CD8-positive, alpha-beta memory T cell (primary cell): ENCODE results near the gene SHLD2. TPM values are rescaled to one million over a fixed set of nuclear protein-coding genes. Genes with fewer than 3 reads are reported as not detected.
"Not testable (repeated sequence)": the region's sequence is repeated elsewhere in the genome, so short reads cannot be mapped to it uniquely, and the experiment has no call there.

Source experiments
- CTCF ChIA-PET: fragments of 350-600 bp; sonication (Branson Sonifier 250); formaldehyde crosslinking; loops from one replicate; lab custom pipeline; 2021; ENCODE audit warnings: antibody characterized with exemption; lab: Charles Lee
- POLR2A ChIA-PET: fragments of 350-600 bp; sonication (Branson Sonifier 250); formaldehyde crosslinking; loops from one replicate; lab custom pipeline; 2021; ENCODE audit warnings: antibody characterized with exemption; lab: Charles Lee
- DNase-seq, 5 donors: peaks; one replicate each; pipeline versions ENCODE4 v3.0.0 to v3.0.0-alpha.2; 2020 to 2022; ENCODE audit warnings: mixed read lengths in 1 of 5
- H3K27ac ChIP-seq: one replicate; pipeline ENCODE4 v1.7.0; 2013; ENCODE audit warnings: low read depth, mild to moderate bottlenecking, low read length, moderate library complexity
- H3K27me3 ChIP-seq: 2 replicates; pipeline ENCODE4 v1.7.0; 2013; ENCODE audit warnings: low read length, mild to moderate bottlenecking; ENCODE audit not compliant: insufficient read depth, poor library complexity, severe bottlenecking
- H3K36me3 ChIP-seq: 2 replicates; pipeline ENCODE4 v1.7.0; 2013; ENCODE audit warnings: mild to moderate bottlenecking, low read length, moderate library complexity; ENCODE audit not compliant: insufficient read depth
- H3K4me1 ChIP-seq: 2 replicates; pipeline ENCODE4 v1.7.0; 2013; ENCODE audit warnings: mild to moderate bottlenecking, low read length, moderate library complexity; ENCODE audit not compliant: insufficient read depth
- H3K4me3 ChIP-seq: 2 replicates; pipeline ENCODE4 v1.7.0; 2013; ENCODE audit warnings: mild to moderate bottlenecking, low read length
- H3K9me3 ChIP-seq: 2 replicates; pipeline ENCODE4 v1.7.0; 2013; ENCODE audit warnings: mild to moderate bottlenecking, low read length
- H3K27ac Mint-ChIP-seq, 8 donors: one replicate each; pipeline ENCODE4 v1.8.0; 2020 to 2021; ENCODE audit warnings: mixed read lengths in 8 of 8, mild to moderate bottlenecking in 6 of 8, inconsistent platforms in 3 of 8, moderate library complexity in 3 of 8
- H3K27me3 Mint-ChIP-seq, 2 donors: one replicate each; pipeline ENCODE4 v1.8.0; 2020 to 2021; ENCODE audit warnings: mixed read lengths in 2 of 2, mild to moderate bottlenecking in 1 of 2, moderate library complexity in 1 of 2
- H3K36me3 Mint-ChIP-seq, 3 donors: one replicate each; pipeline ENCODE4 v1.8.0; 2020 to 2021; ENCODE audit warnings: mixed read lengths in 3 of 3, inconsistent platforms in 1 of 3, mild to moderate bottlenecking in 1 of 3
- H3K4me1 Mint-ChIP-seq, 3 donors: one replicate each; pipeline ENCODE4 v1.8.0; 2020 to 2021; ENCODE audit warnings: mixed read lengths in 3 of 3, inconsistent platforms in 1 of 3, mild to moderate bottlenecking in 1 of 3
- H3K4me3 Mint-ChIP-seq, 7 donors: one replicate each; pipeline ENCODE4 v1.8.0; 2020 to 2021; ENCODE audit warnings: mixed read lengths in 7 of 7, mild to moderate bottlenecking in 6 of 7, moderate library complexity in 4 of 7, inconsistent platforms in 2 of 7
- H3K9me3 Mint-ChIP-seq, 5 donors: one replicate each; pipeline ENCODE4 v1.8.0; 2020 to 2022; ENCODE audit warnings: mixed read lengths in 5 of 5, mild to moderate bottlenecking in 3 of 5, moderate library complexity in 2 of 5, inconsistent platforms in 1 of 5
- polyA plus RNA-seq: library from polyadenylated mRNA; unstranded; fragments of 300-500 nt; fragmentation: Illumina TruSeq; gene quantifications from one replicate; pipeline ENCODE4 v1.2.3, GENCODE V29; 2021
- total RNA-seq, 2 experiments: library from RNA; stranded (reverse); gene quantifications; one replicate each; pipeline ENCODE4 v1.2.3, GENCODE V29; 2021

The SHLD2 gene
- total and polyA plus RNA-seq, 3 experiments from 2014 or later, result 24.9 to 44.2 (median 42.9) TPM

GRCh38 chr10:87184421-87184820 lies 89.4 kb downstream of the SHLD2 start:
- DNase-seq, H3K27ac Mint-ChIP-seq, H3K27me3 Mint-ChIP-seq, CTCF ChIA-PET, H3K27me3 ChIP-seq, H3K4me3 ChIP-seq, H3K36me3 ChIP-seq, POLR2A ChIA-PET, H3K9me3 Mint-ChIP-seq, H3K4me1 Mint-ChIP-seq, H3K4me3 Mint-ChIP-seq, H3K4me1 ChIP-seq, H3K27ac ChIP-seq, H3K9me3 ChIP-seq: not testable (repeated sequence)
- H3K36me3 Mint-ChIP-seq, result peaks cover 22 to 64% (median 34%) of the 10 kb centered on the region in 3 donors

- H3K9me3 ChIP-seq, DNase-seq, POLR2A ChIA-PET, H3K9me3 Mint-ChIP-seq, H3K27me3 Mint-ChIP-seq, H3K4me3 ChIP-seq, H3K27me3 ChIP-seq, H3K27ac Mint-ChIP-seq, H3K4me1 ChIP-seq, H3K4me3 Mint-ChIP-seq, CTCF ChIA-PET, H3K4me1 Mint-ChIP-seq, H3K27ac ChIP-seq, H3K36me3 ChIP-seq: not testable (repeated sequence)
- H3K36me3 Mint-ChIP-seq, result peaks cover 23 to 62% (median 34%) of the 10 kb centered on the region in 3 donors
Observed at GRCh38 chr10:87186016-87186415, 91.0 kb downstream of the SHLD2 start.

DNA sequence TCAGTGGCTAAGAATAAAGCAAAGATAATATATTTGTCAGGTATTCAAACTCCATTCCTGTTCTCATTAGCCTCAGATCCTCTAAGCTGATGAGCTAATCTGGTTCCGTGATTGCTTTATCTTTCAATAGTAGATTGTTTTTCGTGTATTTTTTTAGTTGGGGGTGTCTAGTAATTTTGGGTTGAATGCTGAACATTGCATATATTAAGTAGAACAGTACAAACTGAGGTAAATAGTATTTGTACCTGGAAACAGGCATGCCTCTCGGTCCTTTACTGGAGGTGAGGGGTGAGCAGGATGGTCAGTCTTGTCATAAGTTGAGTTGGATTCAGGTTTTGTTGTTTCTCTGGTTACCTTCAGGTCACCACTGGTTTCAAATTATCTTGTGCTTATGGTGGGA lies 92.6 kb downstream of the SHLD2 start:
- DNase-seq, H3K27ac ChIP-seq, H3K27me3 ChIP-seq, H3K4me3 ChIP-seq, CTCF ChIA-PET, H3K4me3 Mint-ChIP-seq, H3K4me1 Mint-ChIP-seq, H3K9me3 Mint-ChIP-seq, POLR2A ChIA-PET, H3K9me3 ChIP-seq, H3K36me3 ChIP-seq, H3K4me1 ChIP-seq, H3K27me3 Mint-ChIP-seq: not testable (repeated sequence)
- peaks cover 23 to 60% (median 30%) of the 10 kb centered on the region in 3 donors for H3K36me3 Mint-ChIP-seq
- H3K27ac Mint-ChIP-seq, result peak overlapping the region in 1 of 8 donors; percentile 10

- H3K9me3 Mint-ChIP-seq, H3K4me1 ChIP-seq, H3K9me3 ChIP-seq, H3K27ac ChIP-seq, H3K4me1 Mint-ChIP-seq, H3K36me3 ChIP-seq, H3K4me3 ChIP-seq, CTCF ChIA-PET, POLR2A ChIA-PET, H3K27me3 Mint-ChIP-seq, DNase-seq, H3K27me3 ChIP-seq, H3K27ac Mint-ChIP-seq, H3K4me3 Mint-ChIP-seq: not testable (repeated sequence)
- H3K36me3 Mint-ChIP-seq, result peaks cover 9 to 36% (median 13%) of the 10 kb centered on the region in 3 donors
Observed at GRCh38 chr10:87191841-87192240, 96.8 kb downstream of the SHLD2 start.

- H3K36me3 ChIP-seq, H3K4me1 ChIP-seq, H3K27me3 Mint-ChIP-seq, H3K4me3 ChIP-seq, H3K36me3 Mint-ChIP-seq, POLR2A ChIA-PET, H3K27me3 ChIP-seq, H3K9me3 Mint-ChIP-seq, H3K9me3 ChIP-seq, CTCF ChIA-PET, H3K27ac ChIP-seq: not testable (repeated sequence)
- Mint-ChIP-seq H3K4me1 (peaks cover 13 to 25% (median 24%) of the 10 kb centered on the region in 3 donors), H3K4me3 (peak overlapping the region; percentile 57 to 78 (median 69)), H3K27ac (peak overlapping the region; percentile 12 to 89 (median 74))
- peak in 3 of 5 donors; percentile 6 to 49 (median 11) for DNase-seq
Observed at GRCh38 chr10:87200924-87201323, 105.9 kb downstream of the SHLD2 start.

- POLR2A ChIA-PET, H3K27ac Mint-ChIP-seq, DNase-seq, H3K36me3 ChIP-seq, H3K27me3 ChIP-seq, H3K4me3 Mint-ChIP-seq, H3K27ac ChIP-seq, H3K9me3 Mint-ChIP-seq, H3K4me1 ChIP-seq, H3K9me3 ChIP-seq, H3K4me3 ChIP-seq, H3K27me3 Mint-ChIP-seq, CTCF ChIA-PET, H3K36me3 Mint-ChIP-seq: not testable (repeated sequence)
- peaks cover 13 to 25% (median 24%) of the 10 kb centered on the region in 3 donors for H3K4me1 Mint-ChIP-seq
Observed at GRCh38 chr10:87204801-87205200, 109.8 kb downstream of the SHLD2 start.

GRCh38 chr10:87206922-87207321 lies 111.9 kb downstream of the SHLD2 start:
- H3K36me3 ChIP-seq, POLR2A ChIA-PET, H3K27me3 Mint-ChIP-seq, H3K4me3 Mint-ChIP-seq, DNase-seq, H3K9me3 ChIP-seq, H3K9me3 Mint-ChIP-seq, H3K27ac ChIP-seq, H3K27me3 ChIP-seq, H3K4me1 ChIP-seq, H3K36me3 Mint-ChIP-seq, CTCF ChIA-PET, H3K4me3 ChIP-seq: not testable (repeated sequence)
- peaks cover 8 to 17% (median 17%) of the 10 kb centered on the region in 3 donors for H3K4me1 Mint-ChIP-seq
- H3K27ac Mint-ChIP-seq, result peak overlapping the region in 1 of 8 donors; percentile 6

GRCh38 chr10:87210309-87210708 lies 115.3 kb downstream of the SHLD2 start:
- H3K36me3 ChIP-seq, H3K9me3 Mint-ChIP-seq, CTCF ChIA-PET, H3K4me3 Mint-ChIP-seq, H3K27me3 ChIP-seq, H3K4me3 ChIP-seq, H3K27ac ChIP-seq, POLR2A ChIA-PET, DNase-seq, H3K27me3 Mint-ChIP-seq, H3K4me1 ChIP-seq, H3K9me3 ChIP-seq, H3K36me3 Mint-ChIP-seq, H3K27ac Mint-ChIP-seq: not testable (repeated sequence)
- peaks cover 3 to 10% (median 5%) of the 10 kb centered on the region in 3 donors for H3K4me1 Mint-ChIP-seq

GRCh38 chr10:87211848-87212247 lies 116.8 kb downstream of the SHLD2 start:
- H3K9me3 Mint-ChIP-seq, H3K4me3 Mint-ChIP-seq, H3K4me3 ChIP-seq, H3K36me3 ChIP-seq, POLR2A ChIA-PET, DNase-seq, H3K27me3 ChIP-seq, H3K27me3 Mint-ChIP-seq, CTCF ChIA-PET, H3K36me3 Mint-ChIP-seq, H3K9me3 ChIP-seq, H3K27ac ChIP-seq, H3K4me1 ChIP-seq: not testable (repeated sequence)
- H3K4me1 Mint-ChIP-seq, result peaks cover 3 to 10% (median 5%) of the 10 kb centered on the region in 3 donors
- H3K27ac Mint-ChIP-seq, result peak overlapping the region in 1 of 8 donors; percentile 36
